Caco-2 (cell line): ENCODE data around the gene USP40. TPM values are rescaled to one million over a fixed set of nuclear protein-coding genes. Genes with fewer than 3 reads are reported as not detected.

Source experiments
- BruUV-seq: library from RNA; stranded (reverse); fragments of 400-500 nt; replicated peaks from 2 replicates; lab custom pipeline; 2021; lab: Mats Ljungman, UMichigan
- CTCF ChIA-PET: fragments of 300-600 bp; sonication (Branson Sonifier 250); formaldehyde crosslinking; loops from one replicate; lab custom pipeline; 2022; ENCODE audit warnings: antibody characterized with exemption; lab: Charles Lee
- POLR2A ChIA-PET: fragments of 300-600 bp; sonication (Branson Sonifier 250); formaldehyde crosslinking; loops from one replicate; lab custom pipeline; 2022; ENCODE audit warnings: antibody characterized with exemption; lab: Charles Lee
- DNase-seq, 2 experiments: peaks; one replicate each; pipeline versions ENCODE4 v3.0.0 to v3.0.0-alpha.2; 2020 to 2022
- H3K27me3 ChIP-seq: replicated peaks from 2 replicates; pipeline ENCODE4 v1.6.0; 2011; ENCODE audit warnings: low read length; ENCODE audit not compliant: control insufficient read depth, insufficient read depth
- H3K36me3 ChIP-seq: 2 replicates; pipeline ENCODE4 v1.5.1; 2011; ENCODE audit warnings: low read length; ENCODE audit not compliant: control insufficient read depth, insufficient read depth
- H3K4me1 ChIP-seq: fragments of 250-450 bp; sonication (Bioruptor Pico); 2 replicates; pipeline ENCODE4 v1.5.1; 2020; ENCODE audit warnings: mild to moderate bottlenecking
- H3K4me3 ChIP-seq: 2 replicates; pipeline ENCODE4 v1.5.1; 2011; ENCODE audit warnings: low read depth, mild to moderate bottlenecking, control low read depth, low read length
- H3K9me3 ChIP-seq: fragments of 250-450 bp; sonication (Bioruptor Pico); 2 replicates; pipeline ENCODE4 v1.5.1; 2020; ENCODE audit warnings: mild to moderate bottlenecking, moderate library complexity
- H3K27ac Mint-ChIP-seq: one replicate; pipeline ENCODE4 v1.8.0; 2022; ENCODE audit warnings: mixed read lengths; ENCODE audit not compliant: unreplicated experiment
- H3K27me3 Mint-ChIP-seq: one replicate; pipeline ENCODE4 v1.8.0; 2022; ENCODE audit warnings: mixed read lengths; ENCODE audit not compliant: insufficient read depth, unreplicated experiment
- H3K36me3 Mint-ChIP-seq: one replicate; pipeline ENCODE4 v1.8.0; 2022; ENCODE audit warnings: mild to moderate bottlenecking, mixed read lengths; ENCODE audit not compliant: insufficient read depth, unreplicated experiment
- H3K4me1 Mint-ChIP-seq: one replicate; pipeline ENCODE4 v1.8.0; 2022; ENCODE audit warnings: low read depth, mixed read lengths; ENCODE audit not compliant: unreplicated experiment
- H3K4me3 Mint-ChIP-seq: one replicate; pipeline ENCODE4 v1.8.0; 2022; ENCODE audit warnings: mild to moderate bottlenecking, moderate library complexity, mixed read lengths; ENCODE audit not compliant: unreplicated experiment
- H3K9me3 Mint-ChIP-seq: one replicate; pipeline ENCODE4 v1.8.0; 2022; ENCODE audit warnings: mixed read lengths; ENCODE audit not compliant: unreplicated experiment
- intact Hi-C: fragments of 100-400 bp; cut with micrococcal nuclease; formaldehyde crosslinking; loops from one replicate; pipeline ENCODE4 v1.10.0; 2022; ENCODE audit not compliant: unreplicated experiment
- total RNA-seq: library from RNA; stranded (reverse); gene quantifications from 2 replicates; pipeline ENCODE4 v1.2.3, GENCODE V29; 2022
- TF ChIP-seq, protein P1 (sequence below), 2 experiments: fragments of 200-600 bp in 1 of 2; IDR thresholded peaks; 1 replicate in 1 of 2; 2 replicates in 1 of 2; pipeline versions ENCODE4 v1.5.1 to v1.8.0; 2011 to 2022; ENCODE audit warnings: antibody characterized with exemption in 1 of 2, control low read depth in 1 of 2, inconsistent platforms in 1 of 2, low read depth in 1 of 2, low read length in 1 of 2, mild to moderate bottlenecking in 1 of 2, moderate library complexity in 1 of 2; ENCODE audit not compliant: insufficient read depth in 1 of 2, severe bottlenecking in 1 of 2, unreplicated experiment in 1 of 2

Gene USP40
- total RNA-seq, 1 experiment from 2014 or later, result 27.8 TPM

DNA sequence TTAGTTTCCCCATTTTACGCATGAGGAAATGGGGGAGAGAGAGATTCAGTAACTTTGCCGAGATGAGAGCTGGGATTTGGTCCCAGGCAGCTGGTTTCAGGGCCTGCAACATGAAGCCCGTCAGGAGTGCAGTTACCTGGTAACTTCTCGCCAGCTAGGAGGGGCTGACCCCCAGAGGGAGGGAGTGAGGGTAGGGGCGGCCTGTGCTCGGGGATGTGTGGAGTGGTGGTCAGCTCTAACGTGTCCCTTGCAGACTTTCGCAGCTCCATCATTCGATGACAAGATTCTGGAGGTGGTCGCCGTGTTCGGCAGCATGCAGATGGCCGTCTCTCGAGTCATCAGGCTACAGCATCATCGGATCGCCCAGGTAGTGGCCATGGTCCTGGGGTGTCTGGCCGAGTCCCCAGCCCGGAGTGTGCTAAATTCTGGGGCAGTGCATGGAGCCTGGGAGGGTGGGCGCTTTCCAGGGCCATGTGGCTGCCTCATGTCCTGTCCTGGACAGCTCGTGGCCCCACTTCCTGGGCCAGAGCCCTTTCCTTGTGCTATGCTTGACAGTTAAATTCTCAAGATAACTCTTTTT is 108.5 kb downstream of the USP40 start:
- Histone ChIP-seq H3K36me3 (peaks cover 2% of the 10 kb centered on the region; the same call in 1 of the 2 replicates), H3K4me3 (no peak overlapping the region), H3K9me3 (no peaks in the 10 kb centered on the region), H3K27me3 (no peaks in the 10 kb centered on the region), H3K4me1 (no peaks in the 10 kb centered on the region)
- H3K27ac Mint-ChIP-seq, result no peak overlapping the region
- TF ChIP-seq, protein P1, sequence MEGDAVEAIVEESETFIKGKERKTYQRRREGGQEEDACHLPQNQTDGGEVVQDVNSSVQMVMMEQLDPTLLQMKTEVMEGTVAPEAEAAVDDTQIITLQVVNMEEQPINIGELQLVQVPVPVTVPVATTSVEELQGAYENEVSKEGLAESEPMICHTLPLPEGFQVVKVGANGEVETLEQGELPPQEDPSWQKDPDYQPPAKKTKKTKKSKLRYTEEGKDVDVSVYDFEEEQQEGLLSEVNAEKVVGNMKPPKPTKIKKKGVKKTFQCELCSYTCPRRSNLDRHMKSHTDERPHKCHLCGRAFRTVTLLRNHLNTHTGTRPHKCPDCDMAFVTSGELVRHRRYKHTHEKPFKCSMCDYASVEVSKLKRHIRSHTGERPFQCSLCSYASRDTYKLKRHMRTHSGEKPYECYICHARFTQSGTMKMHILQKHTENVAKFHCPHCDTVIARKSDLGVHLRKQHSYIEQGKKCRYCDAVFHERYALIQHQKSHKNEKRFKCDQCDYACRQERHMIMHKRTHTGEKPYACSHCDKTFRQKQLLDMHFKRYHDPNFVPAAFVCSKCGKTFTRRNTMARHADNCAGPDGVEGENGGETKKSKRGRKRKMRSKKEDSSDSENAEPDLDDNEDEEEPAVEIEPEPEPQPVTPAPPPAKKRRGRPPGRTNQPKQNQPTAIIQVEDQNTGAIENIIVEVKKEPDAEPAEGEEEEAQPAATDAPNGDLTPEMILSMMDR (IDR thresholded peaks at IDR 0.05; ENCODE audit: insufficient read depth in 1 of 2, low read depth in 1 of 2, low read length in 1 of 2, severe bottlenecking in 1 of 2, unreplicated experiment in 1 of 2), result no peak
- BruUV-seq, result no TSS peak
- H3K36me3 Mint-ChIP-seq, result peaks cover 88% of the 10 kb centered on the region
- POLR2A ChIA-PET, result no interaction called here
- DNase-seq, result no peak
- intact Hi-C loops, result no loop called here
- no peak overlapping the region for H3K4me3 Mint-ChIP-seq
- no peaks in the 10 kb centered on the region for H3K27me3 Mint-ChIP-seq
- CTCF ChIA-PET, result no interaction called here
- no peaks in the 10 kb centered on the region for H3K9me3 Mint-ChIP-seq
- no peaks in the 10 kb centered on the region for H3K4me1 Mint-ChIP-seq

DNA sequence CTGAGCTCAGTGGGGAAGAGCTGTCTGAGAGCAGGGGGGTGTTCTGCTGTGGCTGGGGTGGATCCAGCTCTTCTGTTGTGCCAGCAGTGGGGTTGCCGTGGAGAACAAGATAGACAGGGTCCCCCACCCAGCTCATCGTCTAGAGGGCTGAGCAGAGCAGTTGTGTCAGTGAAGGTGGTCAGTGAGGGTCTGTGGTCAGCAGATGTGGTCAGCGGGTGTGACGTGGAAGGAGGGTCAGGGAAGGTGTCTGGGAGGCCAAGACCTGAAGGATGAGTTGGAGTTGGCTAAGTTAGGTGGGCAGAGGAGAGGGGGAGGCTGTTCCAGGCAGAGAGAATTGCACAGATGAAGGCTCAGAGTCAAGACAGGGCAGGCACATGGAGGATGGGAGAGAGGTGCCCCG is 109.2 kb downstream of the USP40 start:
- Mint-ChIP-seq H3K27me3 (no peaks in the 10 kb centered on the region), H3K36me3 (peaks cover 95% of the 10 kb centered on the region), H3K27ac (peak overlapping the region; percentile 69), H3K4me3 (no peak overlapping the region), H3K4me1 (no peaks in the 10 kb centered on the region), H3K9me3 (no peaks in the 10 kb centered on the region)
- Histone ChIP-seq H3K27me3 (no peaks in the 10 kb centered on the region), H3K4me3 (no peak overlapping the region), H3K4me1 (no peaks in the 10 kb centered on the region), H3K36me3 (no peaks in the 10 kb centered on the region; the same call in 1 of the 2 replicates), H3K9me3 (no peaks in the 10 kb centered on the region)
- TF ChIP-seq, protein P1 (IDR thresholded peaks at IDR 0.05; ENCODE audit: insufficient read depth in 1 of 2, low read depth in 1 of 2, low read length in 1 of 2, severe bottlenecking in 1 of 2, unreplicated experiment in 1 of 2), result no peak
- intact Hi-C loops, result no loop called here
- BruUV-seq, result no TSS peak
- POLR2A ChIA-PET, result no interaction called here
- CTCF ChIA-PET, result interaction anchor here (0.7 kb wide), 1 partner anchor 9 kb away, joined by 3 read pairs; no protein-coding TSS in a partner anchor
- DNase-seq, result no peak

DNA sequence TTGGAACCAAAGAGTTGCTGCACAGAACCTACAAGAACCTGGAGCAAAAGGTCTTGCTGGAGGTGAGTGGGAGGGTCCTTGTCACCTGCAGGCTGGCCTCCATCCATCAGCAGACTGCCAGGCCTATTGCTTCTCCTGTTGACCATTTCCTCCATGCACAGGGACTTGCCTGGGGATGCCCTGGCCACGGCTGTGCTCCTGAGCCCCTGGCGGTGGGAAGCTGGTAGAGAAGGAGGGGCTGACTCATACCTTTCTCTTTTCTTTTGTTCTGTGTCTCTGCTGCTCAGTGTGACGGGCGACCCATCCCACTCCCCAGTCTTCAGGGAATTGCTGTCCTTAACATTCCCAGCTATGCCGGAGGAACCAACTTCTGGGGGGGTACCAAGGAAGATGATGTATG is 109.6 kb downstream of the USP40 start:
- H3K4me1 Mint-ChIP-seq, result no peaks in the 10 kb centered on the region
- H3K27me3 ChIP-seq, result no peaks in the 10 kb centered on the region
- TF ChIP-seq, protein P1 (IDR thresholded peaks at IDR 0.05; ENCODE audit: insufficient read depth in 1 of 2, low read depth in 1 of 2, low read length in 1 of 2, severe bottlenecking in 1 of 2, unreplicated experiment in 1 of 2), result no peak
- DNase-seq, result no peak
- no peaks in the 10 kb centered on the region for H3K4me1 ChIP-seq
- H3K4me3 ChIP-seq, result no peak overlapping the region
- H3K4me3 Mint-ChIP-seq, result no peak overlapping the region
- no peaks in the 10 kb centered on the region; the same call in 1 of the 2 replicates for H3K36me3 ChIP-seq
- H3K9me3 ChIP-seq, result no peaks in the 10 kb centered on the region
- H3K36me3 Mint-ChIP-seq, result peaks cover 95% of the 10 kb centered on the region
- POLR2A ChIA-PET, result no interaction called here
- H3K27ac Mint-ChIP-seq, result peak overlapping the region; percentile 69
- H3K9me3 Mint-ChIP-seq, result no peaks in the 10 kb centered on the region
- intact Hi-C loops, result no loop called here
- no TSS peak for BruUV-seq
- CTCF ChIA-PET, result interaction anchor here (0.7 kb wide), 1 partner anchor 8 kb away, joined by 3 read pairs; no protein-coding TSS in a partner anchor
- no peaks in the 10 kb centered on the region for H3K27me3 Mint-ChIP-seq
